ENCODE measurements around the gene BAIAP2. TPM values are rescaled to one million over a fixed set of nuclear protein-coding genes. Genes with fewer than 3 reads are reported as not detected.

The BAIAP2 gene
- total RNA-seq, 2 experiments from 2014 or later = 5.9 to 6.3 TPM

- no peak for TF ChIP-seq CTCF (IDR thresholded peaks at IDR 0.05)
- peaks cover 23% of the 10 kb centered on the region for H3K4me1 Mint-ChIP-seq (ENCODE audit: low read depth)
- DNase-seq (no peak), ATAC-seq (no peak)
- ChIA-PET POLR2A (interaction anchor here (0.7 kb wide), 1 partner anchor 17 kb away, joined by 3 read pairs; no protein-coding TSS in a partner anchor), CTCF (interaction anchor here (0.6 to 1.6 kb wide), 9 partner anchors 10 to 449 kb away, joined by 3 to 5 read pairs (median 3); no protein-coding TSS in a partner anchor)
- no peaks in the 10 kb centered on the region for H3K9me3 Mint-ChIP-seq
- no peak overlapping the region for H3K27ac Mint-ChIP-seq
- no peaks in the 10 kb centered on the region for H3K27me3 Mint-ChIP-seq
- H3K4me3 Mint-ChIP-seq = no peak overlapping the region
- intact Hi-C loops (cut with micrococcal nuclease) = no loop called here
- H3K36me3 Mint-ChIP-seq (ENCODE audit: low read depth) = no peaks in the 10 kb centered on the region
Measured at GRCh38 chr17:80989586-80989913, 45.4 kb upstream of the BAIAP2 start.

GRCh38 chr17:80990921-80991644 lies 43.9 kb upstream of the BAIAP2 start:
- ATAC-seq (peak; percentile 12), DNase-seq (peak; percentile 28)
- Mint-ChIP-seq H3K4me1 (ENCODE audit: low read depth) (peaks cover 23% of the 10 kb centered on the region), H3K27ac (peak overlapping the region; percentile 83), H3K36me3 (ENCODE audit: low read depth) (peaks cover 5% of the 10 kb centered on the region), H3K4me3 (peak overlapping the region; percentile 73), H3K27me3 (no peaks in the 10 kb centered on the region), H3K9me3 (no peaks in the 10 kb centered on the region)
- ChIA-PET POLR2A (interaction anchor here (2.1 kb wide), 1 partner anchor 11 kb away, joined by 8 read pairs; no protein-coding TSS in a partner anchor), CTCF (interaction anchor here (1.5 to 2.6 kb wide), 3 partner anchors 27 to 564 kb away, joined by 3 to 5 read pairs (median 4); no protein-coding TSS in a partner anchor)
- TF ChIP-seq CTCF (IDR thresholded peaks at IDR 0.05) = no peak
- intact Hi-C loops (cut with micrococcal nuclease) = no loop called here

GRCh38 chr17:80991645-80992076 lies 43.3 kb upstream of the BAIAP2 start, which contains the start of gene CHMP6:
CHMP6 (plus strand) TSS chr17:80991841; CDS start chr17:80991919, 78 bp downstream.
- Mint-ChIP-seq H3K9me3 (no peaks in the 10 kb centered on the region), H3K27ac (peak within 1 kb of the TSS; percentile 83), H3K4me1 (ENCODE audit: low read depth) (peaks cover 23% of the 10 kb centered on the region), H3K4me3 (peak within 1 kb of the TSS; percentile 73), H3K36me3 (ENCODE audit: low read depth) (peaks cover 5% of the 10 kb centered on the region), H3K27me3 (no peaks in the 10 kb centered on the region)
- ATAC-seq (peak; percentile 75), DNase-seq (peak; percentile 74)
- intact Hi-C loops (cut with micrococcal nuclease) = no loop called here
- CTCF ChIA-PET = interaction anchor here (0.7 to 2.6 kb wide), 4 partner anchors 26 to 564 kb away, joined by 3 to 5 read pairs (median 4); no protein-coding TSS in a partner anchor
- TF ChIP-seq CTCF (IDR thresholded peaks at IDR 0.05) = no peak
- POLR2A ChIA-PET = interaction anchor here (2.1 kb wide), 1 partner anchor 10 kb away, joined by 8 read pairs; no protein-coding TSS in a partner anchor

GRCh38 chr17:80992077-80992947 lies 42.6 kb upstream of the BAIAP2 start:
- no peaks in the 10 kb centered on the region for H3K27me3 Mint-ChIP-seq
- POLR2A ChIA-PET = interaction anchor here (0.6 to 2.1 kb wide), 4 partner anchors 9 to 617 kb away, joined by 3 to 8 read pairs (median 4); no protein-coding TSS in a partner anchor

More at GRCh38 chr17:80992077-80992947, 42.6 kb upstream of the BAIAP2 start:
- CTCF ChIA-PET = interaction anchor here (0.7 to 2.6 kb wide), 4 partner anchors 25 to 110 kb away, joined by 3 to 6 read pairs (median 4); no protein-coding TSS in a partner anchor
- TF ChIP-seq CTCF (IDR thresholded peaks at IDR 0.05) = no peak
- ATAC-seq (peak; percentile 14), DNase-seq (no peak)
- peak overlapping the region; percentile 25 for H3K27ac Mint-ChIP-seq
- peaks cover 5% of the 10 kb centered on the region for H3K36me3 Mint-ChIP-seq (ENCODE audit: low read depth)
- H3K9me3 Mint-ChIP-seq = no peaks in the 10 kb centered on the region
- intact Hi-C loops (cut with micrococcal nuclease) = no loop called here
- peaks cover 23% of the 10 kb centered on the region for H3K4me1 Mint-ChIP-seq (ENCODE audit: low read depth)
- H3K4me3 Mint-ChIP-seq = peak overlapping the region; percentile 71

Measured in activated CD8-positive, alpha-beta T cell treated with anti-CD3 and anti-CD28 coated beads for 36 hours (primary cell).